ENCODE measurements around the gene CYLC2. TPM values are rescaled to one million over a fixed set of nuclear protein-coding genes. Genes with fewer than 3 reads are reported as not detected.

Gene CYLC2
- polyA plus RNA-seq, 3 donors: not detected

DNA sequence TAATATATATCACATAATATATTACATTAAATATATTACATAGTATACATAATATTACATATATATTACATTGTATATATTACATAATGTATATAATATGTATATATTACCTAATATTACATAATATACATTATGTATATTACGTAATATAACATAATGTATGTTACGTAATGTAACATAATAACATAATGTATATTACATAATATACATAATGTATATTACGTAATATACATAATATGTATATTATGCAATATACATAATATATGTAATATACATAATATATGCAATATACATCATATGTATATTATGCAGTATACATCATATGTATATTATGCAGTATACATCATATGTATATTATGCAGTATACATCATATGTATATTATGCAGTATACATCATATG, 19.1 kb downstream of the CYLC2 start:
- DNase-seq: no peak
- Histone ChIP-seq H3K36me3 (replicated peaks in 1 of 2; ENCODE audit: control insufficient read depth in 1 of 2, insufficient read depth in 2 of 2, low read length in 2 of 2) (no peaks in the 10 kb centered on the region), H3K79me2 (ENCODE audit: insufficient read depth, low read length) (no peaks in the 10 kb centered on the region), H3K27ac (ENCODE audit: low read depth in 1 of 2, low read length in 2 of 2) (no peak overlapping the region), H3K9ac (ENCODE audit: insufficient read depth, low read length, poor library complexity, severe bottlenecking) (no peak overlapping the region), H3K4me2 (replicated peaks; ENCODE audit: extremely low read depth, low read length, poor library complexity, severe bottlenecking) (no peak overlapping the region), H3K9me3 (replicated peaks in 1 of 2; ENCODE audit: control insufficient read depth in 1 of 2, insufficient read depth in 1 of 2, low read length in 2 of 2) (no peaks in the 10 kb centered on the region), H3K4me3 (replicated peaks in 1 of 3; ENCODE audit: low read depth in 2 of 3, low read length in 3 of 3) (no peak overlapping the region), H2AFZ (ENCODE audit: insufficient read depth, low read depth, low read length, poor library complexity, severe bottlenecking) (no peak overlapping the region), H4K20me1 (ENCODE audit: insufficient read depth, low read length) (no peaks in the 10 kb centered on the region), H3K4me1 (ENCODE audit: control insufficient read depth in 1 of 2, insufficient read depth in 2 of 2, low read length in 2 of 2) (no peaks in the 10 kb centered on the region), H3K27me3 (ENCODE audit: control insufficient read depth in 2 of 2, insufficient read depth in 2 of 2, low read length in 2 of 2) (no peaks in the 10 kb centered on the region)
- Mint-ChIP-seq H3K27ac (no peak overlapping the region), H3K4me3 (no peak overlapping the region), H3K36me3 (no peaks in the 10 kb centered on the region), H3K27me3 (ENCODE audit: low read depth in 3 of 3) (no peaks in the 10 kb centered on the region), H3K9me3 (peaks cover 0 to under 1% (median 0%) of the 10 kb centered on the region in 7 donors), H3K4me1 (no peaks in the 10 kb centered on the region)
- TF ChIP-seq CTCF (IDR thresholded peaks at IDR 0.05): no peak
- no CpG with 5 or more reads among the region's 3 CpGs for WGBS (ENCODE audit: insufficient coverage)
- intact Hi-C loops (cut with micrococcal nuclease): loop anchor here in 1 of 2 donors (10.0 kb wide), 1 partner anchor 49 kb away; no protein-coding TSS in a partner anchor

GRCh38 chr9:103025796-103026195, 30.7 kb downstream of the CYLC2 start:
- intact Hi-C loops (cut with micrococcal nuclease): no loop called here
- no peak for TF ChIP-seq CTCF (IDR thresholded peaks at IDR 0.05)
- Histone ChIP-seq H3K36me3 (replicated peaks in 1 of 2; ENCODE audit: control insufficient read depth in 1 of 2, insufficient read depth in 2 of 2, low read length in 2 of 2) (no peaks in the 10 kb centered on the region), H4K20me1 (ENCODE audit: insufficient read depth, low read length) (no peaks in the 10 kb centered on the region), H3K4me2 (replicated peaks; ENCODE audit: extremely low read depth, low read length, poor library complexity, severe bottlenecking) (no peak overlapping the region), H3K27ac (ENCODE audit: low read depth in 1 of 2, low read length in 2 of 2) (no peak overlapping the region), H3K9me3 (replicated peaks in 1 of 2; ENCODE audit: control insufficient read depth in 1 of 2, insufficient read depth in 1 of 2, low read length in 2 of 2) (peaks cover 0 to 14% of the 10 kb centered on the region in 2 donors), H3K27me3 (ENCODE audit: control insufficient read depth in 2 of 2, insufficient read depth in 2 of 2, low read length in 2 of 2) (no peaks in the 10 kb centered on the region), H3K9ac (ENCODE audit: insufficient read depth, low read length, poor library complexity, severe bottlenecking) (no peak overlapping the region), H3K79me2 (ENCODE audit: insufficient read depth, low read length) (no peaks in the 10 kb centered on the region), H3K4me1 (ENCODE audit: control insufficient read depth in 1 of 2, insufficient read depth in 2 of 2, low read length in 2 of 2) (no peaks in the 10 kb centered on the region), H3K4me3 (replicated peaks in 1 of 3; ENCODE audit: low read depth in 2 of 3, low read length in 3 of 3) (no peak overlapping the region), H2AFZ (ENCODE audit: insufficient read depth, low read depth, low read length, poor library complexity, severe bottlenecking) (no peak overlapping the region)
- H3K27me3 Mint-ChIP-seq (ENCODE audit: low read depth in 3 of 3): peaks cover 0 to 2% (median 0%) of the 10 kb centered on the region in 3 donors
- H3K9me3 Mint-ChIP-seq: peaks cover 0 to 15% (median 7%) of the 10 kb centered on the region in 7 donors
- no peak overlapping the region for H3K4me3 Mint-ChIP-seq
- no peaks in the 10 kb centered on the region for H3K36me3 Mint-ChIP-seq
- H3K27ac Mint-ChIP-seq: no peak overlapping the region
- H3K4me1 Mint-ChIP-seq: no peaks in the 10 kb centered on the region
- no peak for DNase-seq
- no CpG with 5 or more reads among the region's 2 CpGs for WGBS (ENCODE audit: insufficient coverage)

Measured in CD14-positive monocyte (primary cell).